Measurements from ENCODE around the gene PAK3. TPM values are rescaled to one million over a fixed set of nuclear protein-coding genes. Genes with fewer than 3 reads are reported as not detected.

PAK3 gene
- total and polyA plus RNA-seq, 4 donors: 0.10 to 1.4 (median 0.66) TPM

- Histone ChIP-seq H3K27me3 (ENCODE audit: control insufficient read depth in 3 of 3, insufficient read depth in 3 of 3, low read length in 2 of 3) (peaks cover 0 to 30% (median 9%) of the 10 kb centered on the region in 3 donors), H3K4me1 (ENCODE audit: control insufficient read depth in 5 of 5, insufficient read depth in 5 of 5, low read length in 5 of 5) (no peaks in the 10 kb centered on the region), H3K4me3 (no peak overlapping the region), H3K9ac (ENCODE audit: insufficient read depth in 1 of 2, low read length in 2 of 2) (no peak overlapping the region), H3K27ac (ENCODE audit: low read depth in 1 of 2, low read length in 1 of 2) (no peak overlapping the region), H3K9me3 (ENCODE audit: control insufficient read depth in 4 of 4, insufficient read depth in 3 of 4, low read length in 3 of 4) (no peaks in the 10 kb centered on the region), H3K36me3 (ENCODE audit: control insufficient read depth in 4 of 4, insufficient read depth in 4 of 4, low read length in 4 of 4) (no peaks in the 10 kb centered on the region)
- no peak for TF ChIP-seq CTCF (IDR thresholded peaks at IDR 0.05; ENCODE audit: control extremely low read depth, extremely low read depth)
- 27 to 52% methylated on average over 3 of the region's 3 CpGs for WGBS, 2 donors
- ATAC-seq (ENCODE audit: insufficient read depth, low FRiP score) (no peak), DNase-seq (peak in 1 of 3 donors; percentile 1)
These were observed 68.7 kb downstream of the PAK3 start for GRCh38 chrX:111164728-111165127.

GRCh38 chrX:111165902-111166301 is 69.9 kb downstream of the PAK3 start:
- 89 to 94% methylated on average over 1 of the region's 1 CpG for WGBS, 2 donors
- no peak overlapping the region for H3K4me3 ChIP-seq
- ATAC-seq (ENCODE audit: insufficient read depth, low FRiP score) (no peak), DNase-seq (no peak)
- no peak overlapping the region for H3K27ac ChIP-seq (ENCODE audit: low read depth in 1 of 2, low read length in 1 of 2)
- no peaks in the 10 kb centered on the region for H3K36me3 ChIP-seq (ENCODE audit: control insufficient read depth in 4 of 4, insufficient read depth in 4 of 4, low read length in 4 of 4)
- no peaks in the 10 kb centered on the region for H3K4me1 ChIP-seq (ENCODE audit: control insufficient read depth in 5 of 5, insufficient read depth in 5 of 5, low read length in 5 of 5)
- peaks cover 0 to 33% (median 12%) of the 10 kb centered on the region in 3 donors for H3K27me3 ChIP-seq (ENCODE audit: control insufficient read depth in 3 of 3, insufficient read depth in 3 of 3, low read length in 2 of 3)
- no peak overlapping the region for H3K9ac ChIP-seq (ENCODE audit: insufficient read depth in 1 of 2, low read length in 2 of 2)
- no peak for TF ChIP-seq CTCF (IDR thresholded peaks at IDR 0.05; ENCODE audit: control extremely low read depth, extremely low read depth)
- H3K9me3 ChIP-seq (ENCODE audit: control insufficient read depth in 4 of 4, insufficient read depth in 3 of 4, low read length in 3 of 4): no peaks in the 10 kb centered on the region

GRCh38 chrX:111167334-111167733 is 71.3 kb downstream of the PAK3 start:
- Histone ChIP-seq H3K9me3 (ENCODE audit: control insufficient read depth in 4 of 4, insufficient read depth in 3 of 4, low read length in 3 of 4) (no peaks in the 10 kb centered on the region), H3K27me3 (ENCODE audit: control insufficient read depth in 3 of 3, insufficient read depth in 3 of 3, low read length in 2 of 3) (peaks cover 0 to 26% (median 15%) of the 10 kb centered on the region in 3 donors), H3K9ac (ENCODE audit: insufficient read depth in 1 of 2, low read length in 2 of 2) (no peak overlapping the region), H3K36me3 (ENCODE audit: control insufficient read depth in 4 of 4, insufficient read depth in 4 of 4, low read length in 4 of 4) (no peaks in the 10 kb centered on the region), H3K4me1 (ENCODE audit: control insufficient read depth in 5 of 5, insufficient read depth in 5 of 5, low read length in 5 of 5) (no peaks in the 10 kb centered on the region), H3K4me3 (no peak overlapping the region), H3K27ac (ENCODE audit: low read depth in 1 of 2, low read length in 1 of 2) (no peak overlapping the region)
- no peak for TF ChIP-seq CTCF (IDR thresholded peaks at IDR 0.05; ENCODE audit: control extremely low read depth, extremely low read depth)
- DNase-seq: no peak
- ATAC-seq (ENCODE audit: insufficient read depth, low FRiP score): no peak
- WGBS, 2 donors: 20 to 67% methylated on average over 3 of the region's 3 CpGs

- 56 to 91% methylated on average over 2 of the region's 2 CpGs for WGBS, 2 donors
- no peaks in the 10 kb centered on the region for H3K36me3 ChIP-seq (ENCODE audit: control insufficient read depth in 4 of 4, insufficient read depth in 4 of 4, low read length in 4 of 4)
- H3K27ac ChIP-seq (ENCODE audit: low read depth in 1 of 2, low read length in 1 of 2): no peak overlapping the region
- DNase-seq (peak in 2 of 3 donors; percentile 5 to 15), ATAC-seq (ENCODE audit: insufficient read depth, low FRiP score) (no peak)
- no peaks in the 10 kb centered on the region for H3K9me3 ChIP-seq (ENCODE audit: control insufficient read depth in 4 of 4, insufficient read depth in 3 of 4, low read length in 3 of 4)
- TF ChIP-seq CTCF (IDR thresholded peaks at IDR 0.05; ENCODE audit: control extremely low read depth, extremely low read depth): no peak
- no peak overlapping the region for H3K9ac ChIP-seq (ENCODE audit: insufficient read depth in 1 of 2, low read length in 2 of 2)
- no peaks in the 10 kb centered on the region for H3K4me1 ChIP-seq (ENCODE audit: control insufficient read depth in 5 of 5, insufficient read depth in 5 of 5, low read length in 5 of 5)
- H3K27me3 ChIP-seq (ENCODE audit: control insufficient read depth in 3 of 3, insufficient read depth in 3 of 3, low read length in 2 of 3): peaks cover 0 to 23% (median 18%) of the 10 kb centered on the region in 3 donors
- no peak overlapping the region for H3K4me3 ChIP-seq
These were observed 72.3 kb downstream of the PAK3 start for GRCh38 chrX:111168314-111168713.
